Neural progenitor cell (in vitro differentiated cells): ENCODE results near the gene SLC25A53.

Experiments used
- CTCF ChIP-seq: fragments of 200-600 bp; sonication (generic); IDR thresholded peaks from 2 replicates; pipeline ENCODE4 v1.5.1; 2017; ENCODE audit warnings: antibody characterized with exemption, mild to moderate bottlenecking
- EZH2 ChIP-seq: fragments of 200-600 bp; sonication (generic); IDR thresholded peaks from 2 replicates; pipeline ENCODE4 v1.6.1; 2017; ENCODE audit warnings: antibody characterized with exemption, mild to moderate bottlenecking, moderate library complexity

- TF ChIP-seq CTCF (no peak), EZH2 (no peak)
These were observed 17.0 kb upstream of the SLC25A53 start for GRCh38 chrX:104173841-104174240.
